Measurements from ENCODE around the gene HES6. TPM values are rescaled to one million over a fixed set of nuclear protein-coding genes. Genes with fewer than 3 reads are reported as not detected.

Gene HES6
- total and polyA plus RNA-seq, 2 of the 8 experiments (the other 6 are each of a cell fraction or from before 2014, with no cell fraction given) = 32.6 to 36.3 TPM

DNA sequence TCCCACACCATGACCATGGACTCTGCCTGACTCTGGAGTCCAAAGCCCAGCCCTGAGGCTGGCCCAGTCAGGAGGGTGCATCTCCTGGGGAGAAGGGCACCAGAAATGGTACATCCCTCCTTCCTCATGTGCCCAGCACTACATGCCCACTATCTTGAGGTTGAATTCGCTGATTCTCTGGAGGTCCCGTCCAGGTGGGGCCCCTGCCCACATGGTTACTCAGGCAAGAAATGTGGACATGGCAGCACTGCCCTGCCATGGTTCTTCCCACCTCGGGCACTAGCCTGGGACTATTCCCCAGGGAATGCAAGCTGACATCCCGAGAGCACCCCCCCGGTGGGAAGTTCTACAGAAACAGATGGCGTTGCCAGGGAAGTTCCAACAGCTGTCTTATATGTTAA lies 15.3 kb upstream of the HES6 start:
- DNase-seq (ENCODE audit: low read depth in 1 of 2, low spot score in 2 of 2) (no peak), FAIRE-seq (no peak)
- no peak overlapping the region for H2BK12ac ChIP-seq (ENCODE audit: low read depth, low read length)
- POLR2A ChIA-PET (ENCODE audit: partially characterized antibody) = interaction anchor here (1.1 to 2.0 kb wide), 2 partner anchors 15 to 86 kb away, joined by 3 to 5 read pairs; partner anchors contain the start of gene HES6
- H3K27me3 ChIP-seq (replicated peaks in 1 of 4; ENCODE audit: control insufficient read depth in 3 of 4, extremely low read depth in 1 of 4, insufficient read depth in 3 of 4, low read length in 3 of 4) = no peaks in the 10 kb centered on the region
- no peak overlapping the region for H3K4ac ChIP-seq (replicated peaks; ENCODE audit: insufficient read length, low read depth, low read length)
- no peak overlapping the region for H2BK5ac ChIP-seq (ENCODE audit: low read depth, low read length)
- H3K18ac ChIP-seq (ENCODE audit: extremely low read depth, low read length) = no peak overlapping the region
- H3K14ac ChIP-seq (ENCODE audit: insufficient read length) = no peak overlapping the region
- no peak overlapping the region for H3K4me3 ChIP-seq (ENCODE audit: extremely low read depth in 1 of 4, insufficient read depth in 2 of 4, low read depth in 3 of 4, low read length in 4 of 4)
- H3K23me2 ChIP-seq (ENCODE audit: low read depth, low read length) = no peaks in the 10 kb centered on the region
- TF ChIP-seq PHF8 (conservative IDR thresholded peaks at IDR 0.05; ENCODE audit: low read depth, low read length) (no peak), TAF1 (IDR thresholded peaks at IDR 0.05; ENCODE audit: low read depth, low read length) (no peak), BCL11A (IDR thresholded peaks at IDR 0.05; ENCODE audit: low read depth in 2 of 2, low read length in 2 of 2) (no peak), NANOG (IDR thresholded peaks at IDR 0.05; ENCODE audit: insufficient read depth, low read depth, low read length, poor library complexity, severe bottlenecking) (no peak), TBP (IDR thresholded peaks at IDR 0.05; ENCODE audit: low read depth, low read length) (no peak), CEBPB (IDR thresholded peaks at IDR 0.05; ENCODE audit: low read depth, low read length) (no peak), HDAC6 (IDR thresholded peaks at IDR 0.05; ENCODE audit: low read depth, low read length) (no peak), ASH2L (IDR thresholded peaks at IDR 0.05; ENCODE audit: low read length) (no peak), KDM5A (IDR thresholded peaks at IDR 0.05; ENCODE audit: low read length) (no peak), FOSL1 (IDR thresholded peaks at IDR 0.05; ENCODE audit: insufficient read depth, low read depth, low read length) (no peak)
- peaks cover 0 to 3% of the 10 kb centered on the region in 2 experiments for H4K20me1 ChIP-seq (replicated peaks in 1 of 2; ENCODE audit: control insufficient read depth in 1 of 2, insufficient read depth in 2 of 2, low read length in 2 of 2)
- H3K36me3 ChIP-seq (ENCODE audit: control insufficient read depth in 2 of 4, insufficient read depth in 4 of 4, low read length in 3 of 4) = peaks cover 0 to 3% (median 0%) of the 10 kb centered on the region in 4 experiments; a peak in 3 of 8 replicates
- H3K4me2 ChIP-seq (ENCODE audit: insufficient read depth in 1 of 2, low read depth in 2 of 2, low read length in 2 of 2) = no peak overlapping the region
- no peak overlapping the region for H4K5ac ChIP-seq (ENCODE audit: insufficient read length, low read depth, low read length)
- no peak overlapping the region for H2BK20ac ChIP-seq (ENCODE audit: low read length)
- H4K8ac ChIP-seq (ENCODE audit: extremely low read depth, insufficient read depth, low read length) = no peak overlapping the region
- H2BK120ac ChIP-seq (replicated peaks; ENCODE audit: low read depth, low read length) = no peak overlapping the region
- no peak overlapping the region for H3K27ac ChIP-seq (ENCODE audit: low read depth, low read length)
- CTCF ChIA-PET (ENCODE audit: partially characterized antibody) = interaction anchor here (0.9 to 17.1 kb wide), 5 partner anchors 6 to 32 kb away, joined by 3 to 298 read pairs (median 208); no protein-coding TSS in a partner anchor
- H3K4me1 ChIP-seq (replicated peaks in 1 of 4; ENCODE audit: control insufficient read depth in 3 of 4, insufficient read depth in 4 of 4, low read length in 3 of 4) = no peaks in the 10 kb centered on the region; a peak in 1 of 7 replicates
- no peak overlapping the region for H3K56ac ChIP-seq (replicated peaks; ENCODE audit: insufficient read length, low read depth, low read length)
- H3K9me3 ChIP-seq (ENCODE audit: insufficient read depth in 2 of 2, low read depth in 1 of 2, low read length in 1 of 2) = no peaks in the 10 kb centered on the region
- 88% methylated on average over 6 of the region's 6 CpGs; no CpG with 5 or more reads in 1 of the 2 experiments for WGBS, 2 experiments (ENCODE audit: extremely low coverage in 1 of 2, insufficient coverage in 1 of 2, insufficient read length in 1 of 2, insufficient replicate concordance in 2 of 2, low coverage in 1 of 2, low lambda C conversion rate in 2 of 2, missing lambda C conversion rate in 1 of 2)
- H4K91ac ChIP-seq (replicated peaks; ENCODE audit: insufficient read length, low read length) = no peak overlapping the region
- H3K79me2 ChIP-seq (ENCODE audit: control insufficient read depth in 1 of 2, insufficient read depth in 2 of 2, low read length in 2 of 2) = no peaks in the 10 kb centered on the region
- H3K9ac ChIP-seq (replicated peaks in 1 of 4; ENCODE audit: extremely low read depth in 1 of 4, low read depth in 3 of 4, low read length in 3 of 4) = no peak overlapping the region
- H2AFZ ChIP-seq (ENCODE audit: low read length) = no peak overlapping the region
- H3K23ac ChIP-seq (ENCODE audit: insufficient read length) = no peak overlapping the region
- no peaks in the 10 kb centered on the region for H3K79me1 ChIP-seq (ENCODE audit: low read depth, low read length)
- H2AK5ac ChIP-seq (ENCODE audit: low read depth, low read length) = no peak overlapping the region
- H2BK15ac ChIP-seq (ENCODE audit: low read length) = no peak overlapping the region
